K562 (cell line): ENCODE data around the gene SMIM35. TPM values are rescaled to one million over a fixed set of nuclear protein-coding genes. Genes with fewer than 3 reads are reported as not detected.
A peak's percentile ranks its signal among the peaks of the same experiment; 100 is the strongest.

ENCODE experiments used
- C11orf30 ChIP-seq: fragments of 450-650 bp; IDR thresholded peaks from 2 replicates; pipeline ENCODE4 v1.6.1; 2016; ENCODE audit warnings: low read depth, mild to moderate bottlenecking
- CBFA2T2 ChIP-seq: fragments of 450-650 bp; conservative IDR thresholded peaks from 2 replicates; pipeline ENCODE4 v1.6.1; 2017; ENCODE audit warnings: mild to moderate bottlenecking
- ELF1 ChIP-seq: fragments of 200-800 bp; sonication (Bioruptor generic); IDR thresholded peaks from 2 replicates; pipeline ENCODE4 v1.6.1; 2016; ENCODE audit warnings: missing genetic modification characterization, missing compliant biosample characterization
- HIVEP1 ChIP-seq: fragments of 250-450 bp; sonication (Bioruptor Pico); IDR thresholded peaks from 2 replicates; pipeline ENCODE4 v1.4.0; 2020; ENCODE audit warnings: mild to moderate bottlenecking
- HMG20B ChIP-seq: fragments of 250-450 bp; sonication (Bioruptor Pico); IDR thresholded peaks from 2 replicates; pipeline ENCODE4 v1.5.0; 2021; ENCODE audit warnings: mild to moderate bottlenecking
- KDM2B ChIP-seq: fragments of 250-450 bp; sonication (Bioruptor Pico); IDR thresholded peaks from 2 replicates; pipeline ENCODE4 v1.8.0; 2021; ENCODE audit warnings: mild to moderate bottlenecking, moderate library complexity
- KHSRP ChIP-seq: fragments of 450-650 bp; IDR thresholded peaks from 2 replicates; pipeline ENCODE4 v1.6.1; 2017
- MYNN ChIP-seq, 2 experiments: sonication (generic); formaldehyde crosslinking in 1 of 2; IDR thresholded peaks; 2 replicates each; pipeline versions ENCODE4 v1.5.0 to v1.6.1; 2016 to 2020; ENCODE audit warnings: antibody characterized with exemption in 1 of 2, missing genetic modification reagents in 1 of 2
- POLR2AphosphoS5 ChIP-seq: IDR thresholded peaks from 2 replicates; pipeline ENCODE4 v1.6.1; 2011; ENCODE audit warnings: mild to moderate bottlenecking, low read depth, low read length, moderate library complexity; ENCODE audit not compliant: control insufficient read depth, insufficient read depth
- ZFP1 ChIP-seq: fragments of 450-650 bp; formaldehyde crosslinking; IDR thresholded peaks from 2 replicates; pipeline ENCODE4 v1.4.0; 2020; ENCODE audit warnings: mild to moderate bottlenecking, mixed read lengths
- ZNF239 ChIP-seq: fragments of 250-450 bp; sonication (Bioruptor Pico); IDR thresholded peaks from 2 replicates; pipeline ENCODE4 v1.4.0; 2020; ENCODE audit warnings: mild to moderate bottlenecking
- ZNF347 ChIP-seq: fragments of 450-650 bp; formaldehyde crosslinking; IDR thresholded peaks from 2 replicates; pipeline ENCODE4 v1.4.0; 2020; ENCODE audit warnings: low read depth, mild to moderate bottlenecking, moderate library complexity
- polyA plus RNA-seq, 8 experiments: library from polyadenylated mRNA; depleted of rRNA in 4 of 8; stranded (reverse) in 5 of 8; unstranded in 3 of 8; fragments of >200 nt; fragmentation: Nextera tagmentation in 2 of 8; fragmentation: Illumina TruSeq in 1 of 8; extraction: Ambion mirVana in 2 of 8; extraction: Trizol in 1 of 8; gene quantifications; 2 replicates each; pipeline versions ENCODE4 v1.2.1 to v1.2.3, GENCODE V29; 2011 to 2014; ENCODE audit warnings: inconsistent platforms in 1 of 8, missing spikeins in 1 of 8
- total RNA-seq, 7 experiments: library from RNA; depleted of rRNA in 6 of 7; stranded (reverse); fragments of >200 nt in 6 of 7; fragmentation: Illumina TruSeq in 2 of 7; extraction: Trizol in 2 of 7; gene quantifications; 2 replicates each; pipeline versions ENCODE4 v1.2.1 to v1.2.3, GENCODE V29; 2011 to 2021; ENCODE audit warnings: low replicate concordance in 1 of 7
- TF ChIP-seq, protein P1 (sequence below), 2 experiments: fragments of 150-350 bp in 1 of 2; IDR thresholded peaks; 2 replicates each; pipeline ENCODE4 v1.6.1; 2012 to 2016; ENCODE audit warnings: low read depth in 2 of 2, low read length in 2 of 2, mild to moderate bottlenecking in 1 of 2, moderate library complexity in 1 of 2
- TF ChIP-seq, protein P2 (sequence below), 3 experiments: IDR thresholded peaks in 2 of 3; conservative IDR thresholded peaks in 1 of 3; 2 replicates each; pipeline ENCODE4 v1.5.1; 2011 to 2012; ENCODE audit warnings: low read length in 3 of 3, mild to moderate bottlenecking in 3 of 3, control low read depth in 2 of 3, improper control_type of control experiment in 1 of 3, inconsistent platforms in 1 of 3, low read depth in 1 of 3, mixed read lengths in 1 of 3, moderate library complexity in 1 of 3; ENCODE audit not compliant: insufficient read depth in 2 of 3
- TF ChIP-seq, protein P3 (sequence below): sonication (generic); formaldehyde crosslinking; IDR thresholded peaks from 2 replicates; pipeline ENCODE4 v1.8.0; 2022; ENCODE audit warnings: missing genetic modification reagents, mild to moderate bottlenecking, borderline replicate concordance
- TF ChIP-seq, protein P4 (sequence below): fragments of 250-450 bp; sonication (Bioruptor Pico); IDR thresholded peaks from 2 replicates; pipeline ENCODE4 v1.5.0; 2021

Gene SMIM35
- total and polyA plus RNA-seq, 9 of the 15 experiments (the other 6 are each of a cell fraction or from before 2014, with no cell fraction given), result 0.03 TPM; not detected in 7

DNA sequence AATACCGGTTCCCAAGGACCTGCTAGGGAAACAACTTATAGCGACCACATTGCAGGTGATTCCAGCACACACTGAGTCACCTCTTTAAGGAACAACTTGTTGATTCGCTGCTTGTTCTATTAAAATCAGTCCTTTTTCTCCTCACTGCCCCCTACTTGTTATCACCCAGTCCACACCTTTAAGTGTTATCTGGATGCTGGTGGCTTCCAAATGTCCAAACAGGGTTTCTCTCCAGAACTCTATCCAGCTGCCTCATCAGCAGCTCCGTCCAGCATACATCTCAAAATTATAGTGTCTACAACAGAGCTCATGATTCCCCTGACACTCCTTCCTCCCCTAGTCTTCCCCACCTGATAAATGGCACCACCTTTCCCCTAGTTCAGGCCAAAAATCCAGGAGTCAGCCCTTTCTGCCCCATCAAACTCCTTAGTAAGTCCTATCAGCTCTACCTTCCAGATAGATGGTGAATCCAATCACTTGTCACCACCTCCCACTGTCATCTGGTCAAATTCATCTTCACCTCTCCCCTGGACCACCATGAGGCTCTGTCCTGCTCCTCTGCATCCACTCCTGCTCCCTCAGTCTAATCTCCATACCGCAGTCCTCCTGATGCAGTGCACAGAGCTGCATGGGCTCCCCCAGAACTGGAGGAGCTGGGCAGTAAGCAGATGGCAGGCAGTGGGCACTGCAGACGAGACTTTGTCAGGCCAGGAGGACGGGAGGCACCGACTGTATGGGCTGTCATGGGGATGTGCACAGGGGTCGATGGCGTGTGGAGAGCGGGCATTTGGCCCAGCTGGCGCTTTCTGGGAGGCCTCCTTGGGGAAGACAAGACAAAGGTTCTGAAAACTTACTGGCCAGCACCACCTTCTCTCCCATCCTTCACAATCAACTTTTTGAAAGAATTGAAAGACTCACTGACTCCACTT lies 81.3 kb downstream of the SMIM35 start (continued):
- TF ChIP-seq, protein P1, sequence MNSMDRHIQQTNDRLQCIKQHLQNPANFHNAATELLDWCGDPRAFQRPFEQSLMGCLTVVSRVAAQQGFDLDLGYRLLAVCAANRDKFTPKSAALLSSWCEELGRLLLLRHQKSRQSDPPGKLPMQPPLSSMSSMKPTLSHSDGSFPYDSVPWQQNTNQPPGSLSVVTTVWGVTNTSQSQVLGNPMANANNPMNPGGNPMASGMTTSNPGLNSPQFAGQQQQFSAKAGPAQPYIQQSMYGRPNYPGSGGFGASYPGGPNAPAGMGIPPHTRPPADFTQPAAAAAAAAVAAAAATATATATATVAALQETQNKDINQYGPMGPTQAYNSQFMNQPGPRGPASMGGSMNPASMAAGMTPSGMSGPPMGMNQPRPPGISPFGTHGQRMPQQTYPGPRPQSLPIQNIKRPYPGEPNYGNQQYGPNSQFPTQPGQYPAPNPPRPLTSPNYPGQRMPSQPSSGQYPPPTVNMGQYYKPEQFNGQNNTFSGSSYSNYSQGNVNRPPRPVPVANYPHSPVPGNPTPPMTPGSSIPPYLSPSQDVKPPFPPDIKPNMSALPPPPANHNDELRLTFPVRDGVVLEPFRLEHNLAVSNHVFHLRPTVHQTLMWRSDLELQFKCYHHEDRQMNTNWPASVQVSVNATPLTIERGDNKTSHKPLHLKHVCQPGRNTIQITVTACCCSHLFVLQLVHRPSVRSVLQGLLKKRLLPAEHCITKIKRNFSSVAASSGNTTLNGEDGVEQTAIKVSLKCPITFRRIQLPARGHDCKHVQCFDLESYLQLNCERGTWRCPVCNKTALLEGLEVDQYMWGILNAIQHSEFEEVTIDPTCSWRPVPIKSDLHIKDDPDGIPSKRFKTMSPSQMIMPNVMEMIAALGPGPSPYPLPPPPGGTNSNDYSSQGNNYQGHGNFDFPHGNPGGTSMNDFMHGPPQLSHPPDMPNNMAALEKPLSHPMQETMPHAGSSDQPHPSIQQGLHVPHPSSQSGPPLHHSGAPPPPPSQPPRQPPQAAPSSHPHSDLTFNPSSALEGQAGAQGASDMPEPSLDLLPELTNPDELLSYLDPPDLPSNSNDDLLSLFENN (IDR thresholded peaks at IDR 0.05; ENCODE audit: low read depth in 2 of 2, low read length in 2 of 2), result 0 out of 4 replicates have a peak, but pooled peaks of 1 of the 2 experiments have one; percentile 28
- TF ChIP-seq ELF1 (tag), result no peak
- TF ChIP-seq, protein P2, sequence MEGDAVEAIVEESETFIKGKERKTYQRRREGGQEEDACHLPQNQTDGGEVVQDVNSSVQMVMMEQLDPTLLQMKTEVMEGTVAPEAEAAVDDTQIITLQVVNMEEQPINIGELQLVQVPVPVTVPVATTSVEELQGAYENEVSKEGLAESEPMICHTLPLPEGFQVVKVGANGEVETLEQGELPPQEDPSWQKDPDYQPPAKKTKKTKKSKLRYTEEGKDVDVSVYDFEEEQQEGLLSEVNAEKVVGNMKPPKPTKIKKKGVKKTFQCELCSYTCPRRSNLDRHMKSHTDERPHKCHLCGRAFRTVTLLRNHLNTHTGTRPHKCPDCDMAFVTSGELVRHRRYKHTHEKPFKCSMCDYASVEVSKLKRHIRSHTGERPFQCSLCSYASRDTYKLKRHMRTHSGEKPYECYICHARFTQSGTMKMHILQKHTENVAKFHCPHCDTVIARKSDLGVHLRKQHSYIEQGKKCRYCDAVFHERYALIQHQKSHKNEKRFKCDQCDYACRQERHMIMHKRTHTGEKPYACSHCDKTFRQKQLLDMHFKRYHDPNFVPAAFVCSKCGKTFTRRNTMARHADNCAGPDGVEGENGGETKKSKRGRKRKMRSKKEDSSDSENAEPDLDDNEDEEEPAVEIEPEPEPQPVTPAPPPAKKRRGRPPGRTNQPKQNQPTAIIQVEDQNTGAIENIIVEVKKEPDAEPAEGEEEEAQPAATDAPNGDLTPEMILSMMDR (IDR thresholded peaks at IDR 0.05 in 2 of 3, conservative IDR thresholded peaks at IDR 0.05 in 1 of 3; ENCODE audit: insufficient read depth in 2 of 3, low read depth in 1 of 3, low read length in 3 of 3), result peak in 2 of 3 experiments; percentile 36 to 37; a peak in 3 of 6 replicates
- TF ChIP-seq POLR2AphosphoS5, result peak; percentile 54; the same call in 1 of the 2 replicates
- peak; percentile 62; the same call in 1 of the 2 replicates for TF ChIP-seq C11orf30
- no peak for TF ChIP-seq HIVEP1 (CRISPR knock-in tag)
- no peak for TF ChIP-seq KDM2B (CRISPR knock-in tag)
- TF ChIP-seq ZFP1, result no peak
- TF ChIP-seq ZNF239 (CRISPR knock-in tag), result no peak
- TF ChIP-seq, protein P3, sequence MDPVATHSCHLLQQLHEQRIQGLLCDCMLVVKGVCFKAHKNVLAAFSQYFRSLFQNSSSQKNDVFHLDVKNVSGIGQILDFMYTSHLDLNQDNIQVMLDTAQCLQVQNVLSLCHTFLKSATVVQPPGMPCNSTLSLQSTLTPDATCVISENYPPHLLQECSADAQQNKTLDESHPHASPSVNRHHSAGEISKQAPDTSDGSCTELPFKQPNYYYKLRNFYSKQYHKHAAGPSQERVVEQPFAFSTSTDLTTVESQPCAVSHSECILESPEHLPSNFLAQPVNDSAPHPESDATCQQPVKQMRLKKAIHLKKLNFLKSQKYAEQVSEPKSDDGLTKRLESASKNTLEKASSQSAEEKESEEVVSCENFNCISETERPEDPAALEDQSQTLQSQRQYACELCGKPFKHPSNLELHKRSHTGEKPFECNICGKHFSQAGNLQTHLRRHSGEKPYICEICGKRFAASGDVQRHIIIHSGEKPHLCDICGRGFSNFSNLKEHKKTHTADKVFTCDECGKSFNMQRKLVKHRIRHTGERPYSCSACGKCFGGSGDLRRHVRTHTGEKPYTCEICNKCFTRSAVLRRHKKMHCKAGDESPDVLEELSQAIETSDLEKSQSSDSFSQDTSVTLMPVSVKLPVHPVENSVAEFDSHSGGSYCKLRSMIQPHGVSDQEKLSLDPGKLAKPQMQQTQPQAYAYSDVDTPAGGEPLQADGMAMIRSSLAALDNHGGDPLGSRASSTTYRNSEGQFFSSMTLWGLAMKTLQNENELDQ, result no peak
- peak; percentile 80 for TF ChIP-seq CBFA2T2
- no peak for TF ChIP-seq ZNF347
- TF ChIP-seq, protein P4, sequence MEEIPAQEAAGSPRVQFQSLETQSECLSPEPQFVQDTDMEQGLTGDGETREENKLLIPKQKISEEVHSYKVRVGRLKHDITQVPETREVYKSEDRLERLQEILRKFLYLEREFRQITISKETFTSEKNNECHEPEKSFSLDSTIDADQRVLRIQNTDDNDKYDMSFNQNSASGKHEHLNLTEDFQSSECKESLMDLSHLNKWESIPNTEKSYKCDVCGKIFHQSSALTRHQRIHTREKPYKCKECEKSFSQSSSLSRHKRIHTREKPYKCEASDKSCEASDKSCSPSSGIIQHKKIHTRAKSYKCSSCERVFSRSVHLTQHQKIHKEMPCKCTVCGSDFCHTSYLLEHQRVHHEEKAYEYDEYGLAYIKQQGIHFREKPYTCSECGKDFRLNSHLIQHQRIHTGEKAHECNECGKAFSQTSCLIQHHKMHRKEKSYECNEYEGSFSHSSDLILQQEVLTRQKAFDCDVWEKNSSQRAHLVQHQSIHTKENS, result no peak
- no peak for TF ChIP-seq KHSRP
- TF ChIP-seq MYNN (IDR thresholded peaks at IDR 0.05), result no peak
- no peak for TF ChIP-seq MYNN (CRISPR knock-in tag; IDR thresholded peaks at IDR 0.05)
- no peak for TF ChIP-seq HMG20B (CRISPR knock-in tag)
